A172 (cell line): ENCODE measurements around the gene GPR107. TPM values are rescaled to one million over a fixed set of nuclear protein-coding genes. Genes with fewer than 3 reads are reported as not detected.

Experiments used
- DNase-seq: peaks from one replicate; pipeline ENCODE4 v3.0.0-alpha.2; 2015; ENCODE audit warnings: low spot score
- total RNA-seq: library from RNA; depleted of rRNA; stranded (reverse); fragments of >200 nt; shearing (Covaris generic); gene quantifications from 2 replicates; pipeline ENCODE4 v1.2.3, GENCODE V29; 2014; rRNA removed

The GPR107 gene
- total RNA-seq, 1 experiment from 2014 or later = 0.17 TPM

DNA sequence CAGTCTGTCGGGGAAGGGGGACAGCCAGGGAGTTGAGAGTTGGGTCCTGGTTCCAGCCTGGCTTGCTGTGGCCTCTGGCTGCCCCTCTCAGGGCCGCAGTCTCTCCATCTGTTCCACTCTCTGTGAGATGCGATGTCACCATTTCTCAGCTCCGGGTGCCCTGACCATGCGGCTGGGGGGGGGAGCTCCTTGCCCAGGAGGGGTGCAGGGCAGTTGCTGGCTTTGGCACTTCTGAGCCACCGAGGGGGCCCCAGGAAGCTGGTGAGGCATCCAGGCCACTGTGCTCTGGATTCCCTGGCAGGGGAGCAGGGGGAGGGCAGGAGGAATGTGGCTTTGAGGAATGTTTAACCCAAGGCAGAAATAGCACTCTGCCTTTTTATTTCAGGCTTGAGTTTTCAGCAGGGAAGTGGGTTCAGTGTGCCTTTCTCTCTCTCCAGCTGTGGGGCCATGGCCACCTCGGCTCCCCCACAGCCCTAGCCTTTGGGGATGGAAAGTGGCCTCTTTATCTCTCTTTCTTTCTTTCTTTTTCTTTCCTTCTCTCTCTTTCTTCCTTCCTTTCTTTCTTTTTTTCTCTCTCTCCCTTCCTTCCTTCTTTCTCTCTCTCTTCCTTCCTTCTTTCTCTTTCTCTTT lies 129.5 kb downstream of the GPR107 start:
- DNase-seq = peak; percentile 75

GRCh38 chr9:130185017-130185416 lies 131.3 kb downstream of the GPR107 start:
- no peak for DNase-seq

GRCh38 chr9:130185490-130186031 lies 131.9 kb downstream of the GPR107 start:
- DNase-seq = no peak

- no peak for DNase-seq
Measured at GRCh38 chr9:130186051-130186450, 132.3 kb downstream of the GPR107 start.

DNA sequence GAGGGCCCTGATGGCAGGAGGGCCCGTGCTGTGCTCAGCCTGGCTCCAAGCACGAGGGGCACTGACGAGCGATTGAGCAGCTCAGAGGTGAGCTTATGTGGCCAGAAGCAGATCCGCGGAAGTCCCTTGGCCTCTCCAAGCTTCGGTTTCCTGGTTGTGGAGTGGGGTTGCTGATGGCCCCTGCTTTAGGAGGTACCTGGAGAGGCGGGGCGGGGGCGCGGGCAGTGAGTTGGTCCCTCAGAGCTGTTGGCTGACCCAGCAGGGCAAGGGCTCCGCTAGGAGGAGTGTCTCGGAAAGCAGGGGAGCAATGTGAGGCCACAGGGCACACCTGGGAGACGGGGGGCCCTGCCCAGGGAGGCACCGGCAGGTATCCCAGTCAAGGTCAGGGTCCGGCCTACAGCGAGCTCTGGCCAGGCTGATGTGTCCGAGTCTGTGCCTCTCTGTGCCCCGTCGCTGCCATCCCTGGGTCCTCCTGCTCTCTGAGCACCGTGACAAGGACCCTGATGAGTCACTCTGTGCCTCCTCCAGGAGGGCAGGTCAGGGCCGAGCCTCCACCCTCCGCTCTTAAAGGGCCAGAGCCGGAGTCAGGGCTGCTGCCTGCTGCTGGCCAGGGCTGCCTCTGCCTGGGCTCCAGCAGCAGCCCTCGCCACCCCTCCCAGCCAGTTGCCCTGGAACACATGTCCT lies 133.3 kb downstream of the GPR107 start:
- peak; percentile 60 for DNase-seq

DNA sequence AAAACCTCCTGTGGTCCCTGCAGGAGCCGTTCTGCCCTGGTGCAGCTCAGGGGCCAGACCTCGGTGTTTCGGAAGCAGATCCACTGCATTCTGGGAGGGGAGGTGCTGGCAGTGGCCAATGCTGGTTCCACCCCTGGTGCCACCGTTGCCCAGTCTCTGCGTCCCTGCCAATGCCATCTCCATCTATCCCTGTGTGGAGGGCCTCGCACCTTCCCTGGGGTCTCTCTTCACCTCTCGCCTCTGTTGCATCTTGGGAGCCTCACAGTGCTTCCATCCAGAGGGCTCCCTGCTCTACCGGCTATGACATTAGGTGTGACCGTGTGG lies 133.8 kb downstream of the GPR107 start:
- no peak for DNase-seq

GRCh38 chr9:130188860-130189481 lies 135.3 kb downstream of the GPR107 start:
- no peak for DNase-seq

Other genes starting within 250 kb of the GPR107 start
- gene TOR1A, start 229.8 kb upstream of the GPR107 start, total RNA-seq = 47.8 and 53.2 TPM in 2 replicates
- gene C9orf78, start 218.6 kb upstream of the GPR107 start, total RNA-seq = 71.9 and 75.3 TPM in 2 replicates
- 4.5 and 7.0 TPM in 2 replicates for gene USP20, start 218.4 kb upstream of the GPR107 start, total RNA-seq
- gene FNBP1, start 10.7 kb upstream of the GPR107 start, total RNA-seq = 22.7 and 28.4 TPM in 2 replicates
- 42.6 and 43.2 TPM in 2 replicates for gene NCS1, start 118.5 kb downstream of the GPR107 start, total RNA-seq
- gene HMCN2, start 211.9 kb downstream of the GPR107 start, total RNA-seq = 0.02 and 0.05 TPM in 2 replicates